ENCODE data around the gene ZPR1. TPM values are rescaled to one million over a fixed set of nuclear protein-coding genes. Genes with fewer than 3 reads are reported as not detected.
A peak's percentile ranks its signal among the peaks of the same experiment; 100 is the strongest.

ZPR1 gene
- total RNA-seq, 1 donor from 2014 or later = 69.0 TPM

DNA sequence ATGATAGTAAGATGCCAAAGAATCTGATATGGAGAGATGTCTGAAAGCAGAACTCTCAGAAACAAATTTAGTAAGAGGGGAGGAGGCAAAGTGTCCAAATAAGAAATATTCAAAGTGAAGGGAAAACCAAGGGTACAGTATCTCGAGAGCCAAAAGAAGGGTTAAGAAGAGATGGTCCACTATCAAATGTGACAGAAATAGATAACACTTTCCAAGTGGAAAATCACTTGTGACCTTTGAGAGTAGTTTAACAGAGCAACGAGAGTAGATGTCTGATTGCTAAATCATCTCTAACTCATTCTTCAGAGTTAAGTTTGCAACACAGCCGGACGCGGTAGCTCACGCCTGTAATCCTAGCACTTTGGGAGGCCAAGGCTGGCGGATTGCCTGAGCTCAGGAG lies 10.8 kb downstream of the ZPR1 start:
- Mint-ChIP-seq H3K36me3 (ENCODE audit: low read depth) (peaks cover 65% of the 10 kb centered on the region), H3K27ac (no peak overlapping the region), H3K4me3 (no peak overlapping the region), H3K4me1 (peaks cover 15% of the 10 kb centered on the region), H3K9me3 (no peaks in the 10 kb centered on the region), H3K27me3 (no peaks in the 10 kb centered on the region)
- ChIA-PET CTCF (no interaction called here), POLR2A (interaction anchor here (7.4 kb wide), 1 partner anchor 10 kb away, joined by 52 read pairs; the partner anchor contains the start of gene ZPR1)
- no peak for ATAC-seq (ENCODE audit: low read depth)
- intact Hi-C loops (cut with micrococcal nuclease) = no loop called here
- TF ChIP-seq, protein P1, sequence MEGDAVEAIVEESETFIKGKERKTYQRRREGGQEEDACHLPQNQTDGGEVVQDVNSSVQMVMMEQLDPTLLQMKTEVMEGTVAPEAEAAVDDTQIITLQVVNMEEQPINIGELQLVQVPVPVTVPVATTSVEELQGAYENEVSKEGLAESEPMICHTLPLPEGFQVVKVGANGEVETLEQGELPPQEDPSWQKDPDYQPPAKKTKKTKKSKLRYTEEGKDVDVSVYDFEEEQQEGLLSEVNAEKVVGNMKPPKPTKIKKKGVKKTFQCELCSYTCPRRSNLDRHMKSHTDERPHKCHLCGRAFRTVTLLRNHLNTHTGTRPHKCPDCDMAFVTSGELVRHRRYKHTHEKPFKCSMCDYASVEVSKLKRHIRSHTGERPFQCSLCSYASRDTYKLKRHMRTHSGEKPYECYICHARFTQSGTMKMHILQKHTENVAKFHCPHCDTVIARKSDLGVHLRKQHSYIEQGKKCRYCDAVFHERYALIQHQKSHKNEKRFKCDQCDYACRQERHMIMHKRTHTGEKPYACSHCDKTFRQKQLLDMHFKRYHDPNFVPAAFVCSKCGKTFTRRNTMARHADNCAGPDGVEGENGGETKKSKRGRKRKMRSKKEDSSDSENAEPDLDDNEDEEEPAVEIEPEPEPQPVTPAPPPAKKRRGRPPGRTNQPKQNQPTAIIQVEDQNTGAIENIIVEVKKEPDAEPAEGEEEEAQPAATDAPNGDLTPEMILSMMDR (IDR thresholded peaks at IDR 0.05) = no peak
- no peak for DNase-seq

DNA sequence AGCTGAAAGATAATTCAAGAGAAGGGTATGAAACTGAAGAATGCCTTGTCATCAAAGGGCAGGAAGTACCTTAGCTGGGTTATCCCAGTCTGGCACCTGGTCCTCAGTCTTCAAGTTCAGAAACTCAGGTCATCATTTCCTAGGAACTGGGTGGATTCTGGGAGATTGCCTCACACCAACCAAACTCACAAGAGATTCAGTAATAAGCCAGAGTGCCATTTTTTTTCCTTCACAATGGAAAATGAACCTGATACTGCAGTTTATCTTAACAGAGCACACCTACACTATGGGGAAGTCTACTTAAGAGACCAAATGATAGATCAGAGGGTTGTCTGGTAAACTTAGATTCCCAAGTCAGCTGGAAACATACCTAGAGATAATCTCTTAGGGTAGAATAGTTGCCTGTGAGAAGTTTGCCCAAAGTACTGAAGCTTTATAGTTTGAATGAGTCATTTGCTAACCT lies 11.3 kb downstream of the ZPR1 start:
- Mint-ChIP-seq H3K4me1 (peaks cover 20% of the 10 kb centered on the region), H3K9me3 (no peaks in the 10 kb centered on the region), H3K27ac (no peak overlapping the region), H3K4me3 (no peak overlapping the region), H3K27me3 (no peaks in the 10 kb centered on the region), H3K36me3 (ENCODE audit: low read depth) (peaks cover 60% of the 10 kb centered on the region)
- TF ChIP-seq, protein P1 (IDR thresholded peaks at IDR 0.05) = no peak
- no peak for ATAC-seq (ENCODE audit: low read depth)
- DNase-seq = no peak
- intact Hi-C loops (cut with micrococcal nuclease) = no loop called here
- ChIA-PET POLR2A (interaction anchor here (7.4 kb wide), 1 partner anchor 10 kb away, joined by 52 read pairs; the partner anchor contains the start of gene ZPR1), CTCF (no interaction called here)

DNA sequence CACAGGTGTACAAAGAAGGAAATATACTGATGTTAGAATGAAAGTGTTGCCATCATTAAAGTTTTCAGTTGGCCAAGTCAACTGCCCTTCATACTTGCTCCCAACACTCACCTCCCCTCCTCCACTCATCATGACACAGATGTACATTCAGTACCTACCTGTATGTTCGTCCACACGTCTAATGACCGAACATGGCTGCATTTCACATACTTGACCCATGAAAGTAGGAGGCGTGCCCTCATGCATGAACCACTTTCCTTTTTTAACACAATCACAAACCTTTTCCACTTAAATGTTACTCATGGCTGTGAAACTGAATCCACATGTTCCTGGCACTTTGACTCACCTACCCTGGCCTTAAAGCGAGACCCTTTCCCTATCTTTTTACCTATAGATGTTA lies 11.8 kb downstream of the ZPR1 start:
- H3K4me1 Mint-ChIP-seq = peaks cover 26% of the 10 kb centered on the region
- H3K27me3 Mint-ChIP-seq = no peaks in the 10 kb centered on the region
- DNase-seq (no peak), ATAC-seq (ENCODE audit: low read depth) (no peak)
- H3K9me3 Mint-ChIP-seq = no peaks in the 10 kb centered on the region
- ChIA-PET CTCF (no interaction called here), POLR2A (interaction anchor here (0.6 to 7.4 kb wide), 3 partner anchors 8 to 160 kb away, joined by 4 to 52 read pairs (median 8); partner anchors contain the start of gene ZPR1)
- no peak overlapping the region for H3K4me3 Mint-ChIP-seq
- TF ChIP-seq, protein P1 (IDR thresholded peaks at IDR 0.05) = no peak
- H3K27ac Mint-ChIP-seq = peak overlapping the region; percentile 32
- intact Hi-C loops (cut with micrococcal nuclease) = no loop called here
- peaks cover 54% of the 10 kb centered on the region for H3K36me3 Mint-ChIP-seq (ENCODE audit: low read depth)

DNA sequence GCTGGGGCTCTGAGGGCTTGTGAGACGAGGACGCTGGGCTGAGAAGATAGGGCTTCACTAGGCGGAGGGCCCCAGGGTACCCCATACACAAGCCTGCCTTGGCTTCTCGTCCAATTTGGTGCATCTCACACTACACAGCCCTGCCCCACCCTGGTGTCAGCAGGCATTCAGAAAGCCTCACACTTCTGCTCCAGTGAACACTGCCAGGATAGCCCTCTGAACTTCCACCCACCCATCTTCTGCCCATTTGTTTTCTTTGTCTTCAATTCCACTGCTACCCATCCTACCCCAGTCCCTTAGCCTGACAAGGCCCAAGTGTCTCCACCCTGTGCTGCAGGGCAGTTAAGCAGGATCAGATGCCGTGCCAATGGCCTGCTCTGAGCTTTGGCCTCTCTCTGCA lies 13.2 kb downstream of the ZPR1 start:
- ChIA-PET CTCF (interaction anchor here (2.1 kb wide), 1 partner anchor 17 kb away, joined by 6 read pairs; the partner anchor contains the start of gene APOA5), POLR2A (interaction anchor here (0.6 to 7.4 kb wide), 3 partner anchors 12 to 61 kb away, joined by 4 to 52 read pairs (median 6); partner anchors contain the start of gene ZPR1)
- TF ChIP-seq, protein P1 (IDR thresholded peaks at IDR 0.05) = no peak
- Mint-ChIP-seq H3K27ac (no peak overlapping the region), H3K36me3 (ENCODE audit: low read depth) (peaks cover 48% of the 10 kb centered on the region), H3K4me1 (peaks cover 34% of the 10 kb centered on the region), H3K4me3 (no peak overlapping the region), H3K9me3 (no peaks in the 10 kb centered on the region), H3K27me3 (no peaks in the 10 kb centered on the region)
- intact Hi-C loops (cut with micrococcal nuclease) = loop anchor here (5.0 kb wide), 2 partner anchors 78 to 323 kb away; partner anchors contain the start of gene SIK3
- no peak for ATAC-seq (ENCODE audit: low read depth)
- DNase-seq = no peak

DNA sequence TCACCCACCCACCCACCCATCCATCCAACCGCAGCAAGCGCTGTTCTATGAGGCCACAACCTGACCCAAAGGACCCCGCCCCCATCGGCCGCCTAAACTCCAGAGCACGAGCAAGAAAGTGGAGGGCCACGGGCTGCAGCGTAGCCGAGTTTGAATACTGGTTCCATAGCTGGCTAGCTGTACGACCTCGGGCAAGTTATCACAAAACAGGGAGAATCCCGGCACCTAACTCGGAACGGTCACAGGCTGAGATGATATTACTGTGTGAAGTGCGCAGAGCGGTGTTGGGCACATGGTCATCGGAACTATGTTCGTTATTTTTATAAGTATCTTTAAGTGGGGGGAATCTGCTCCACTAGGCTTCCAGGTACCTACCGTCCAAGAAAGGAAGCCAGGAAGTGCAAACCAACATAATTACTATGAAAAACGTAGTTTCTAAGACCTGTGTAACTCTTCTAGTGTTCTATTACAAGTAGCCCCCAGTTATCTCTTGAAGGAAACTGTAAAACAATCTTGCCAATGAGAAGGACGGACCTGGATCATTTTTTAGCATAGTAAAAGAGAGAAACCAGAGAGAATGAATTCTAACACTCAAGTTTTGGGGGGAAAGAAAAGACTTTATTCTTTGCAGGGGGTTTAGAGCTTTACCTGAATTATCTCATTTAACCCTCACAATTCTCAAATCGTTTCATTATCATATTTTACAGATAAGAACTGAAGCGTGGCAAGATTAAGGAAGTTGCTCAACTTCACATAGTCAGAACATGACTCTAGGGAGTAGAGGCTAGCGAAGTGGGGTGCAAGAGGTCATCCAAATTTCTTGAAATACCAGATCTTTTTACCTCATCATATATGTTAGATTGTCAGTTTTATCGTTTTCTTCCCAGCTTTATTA lies 14.4 kb downstream of the ZPR1 start:
- TF ChIP-seq, protein P1 (IDR thresholded peaks at IDR 0.05) = no peak
- Mint-ChIP-seq H3K36me3 (ENCODE audit: low read depth) (peaks cover 43% of the 10 kb centered on the region), H3K9me3 (no peaks in the 10 kb centered on the region), H3K4me1 (peaks cover 37% of the 10 kb centered on the region), H3K27me3 (no peaks in the 10 kb centered on the region), H3K27ac (peak overlapping the region; percentile 96), H3K4me3 (peak overlapping the region; percentile 98)
- intact Hi-C loops (cut with micrococcal nuclease) = loop anchor here (1.0 to 5.0 kb wide), 7 partner anchors 15 to 554 kb away; partner anchors contain the start of genes CEP164, SIDT2, SIK3 and ZPR1
- DNase-seq (no peak), ATAC-seq (ENCODE audit: low read depth) (peak; percentile 20)
- ChIA-PET POLR2A (interaction anchor here (0.6 to 7.4 kb wide), 7 partner anchors 11 to 458 kb away, joined by 3 to 52 read pairs (median 5); partner anchors contain the start of genes PAFAH1B2, PCSK7 and ZPR1), CTCF (interaction anchor here (0.6 to 2.1 kb wide), 2 partner anchors 14 to 18 kb away, joined by 3 to 6 read pairs; partner anchors contain the start of gene APOA5)

Data from activated B cell treated with CpG ODN at 0.5 μM for 24 hours (primary cell).